T-cell (primary cell): ENCODE measurements around the gene ANKRD40. TPM values are rescaled to one million over a fixed set of nuclear protein-coding genes. Genes with fewer than 3 reads are reported as not detected.
"Not testable (repeated sequence)": the region's sequence is repeated elsewhere in the genome, so short reads cannot be mapped to it uniquely, and the experiment has no call there.

Source experiments
- ATAC-seq, 4 experiments: fragments of 200-7000 bp in 3 of 4; fragments of 150-1000 bp in 1 of 4; cut with Tn5 transposase; replicated peaks in 1 of 4; 1 replicate in 3 of 4; 2 replicates in 1 of 4; pipeline ENCODE4 v1.10.0; 2021; ENCODE audit warnings: moderate library complexity in 3 of 4, mild to moderate bottlenecking in 2 of 4, moderate number of reproducible peaks in 1 of 4
- CTCF ChIA-PET, 2 donors: fragments of 300-600 bp; sonication (Branson Sonifier 250); formaldehyde crosslinking; loops; one replicate each; lab custom pipeline; 2022; ENCODE audit warnings: antibody characterized with exemption in 2 of 2; lab: Charles Lee
- POLR2A ChIA-PET, 2 donors: fragments of 300-600 bp; sonication (Branson Sonifier 250); formaldehyde crosslinking; loops; one replicate each; lab custom pipeline; 2022; ENCODE audit warnings: antibody characterized with exemption in 2 of 2; lab: Charles Lee
- DNase-seq, 35 experiments: peaks; one replicate each; pipeline versions ENCODE4 v3.0.0 to v3.0.0-alpha.2; 2013 to 2023
- H3K27ac ChIP-seq: one replicate; pipeline ENCODE4 v1.5.1; 2013; ENCODE audit warnings: low read length
- H3K27me3 ChIP-seq, 2 experiments: replicated peaks in 1 of 2; 1 replicate in 1 of 2; 2 replicates in 1 of 2; pipeline versions ENCODE4 v1.6.1 to v1.7.0; 2013; ENCODE audit warnings: low read length in 1 of 2, mixed read lengths in 1 of 2; ENCODE audit not compliant: control insufficient read depth in 2 of 2, insufficient read depth in 2 of 2; ENCODE audit errors: extremely low read depth in 1 of 2
- H3K36me3 ChIP-seq, 2 donors: 1 replicate in 1 of 2; 2 replicates in 1 of 2; pipeline versions ENCODE4 v1.6.1 to v1.7.0; 2013; ENCODE audit warnings: low read length in 1 of 2; ENCODE audit not compliant: control insufficient read depth in 2 of 2, insufficient read depth in 1 of 2; ENCODE audit errors: extremely low read depth in 1 of 2
- H3K4me1 ChIP-seq, 2 experiments: 1 replicate in 1 of 2; 2 replicates in 1 of 2; pipeline versions ENCODE4 v1.6.1 to v1.7.0; 2013; ENCODE audit warnings: low read length in 2 of 2, mixed read lengths in 1 of 2; ENCODE audit not compliant: insufficient read depth in 2 of 2, control insufficient read depth in 1 of 2; ENCODE audit errors: extremely low read depth in 1 of 2
- H3K4me3 ChIP-seq, 2 donors: 1 replicate in 1 of 2; 2 replicates in 1 of 2; pipeline versions ENCODE4 v1.5.1 to v1.7.0; 2013; ENCODE audit warnings: mild to moderate bottlenecking in 2 of 2, low read length in 1 of 2, moderate library complexity in 1 of 2; ENCODE audit not compliant: control insufficient read depth in 1 of 2; ENCODE audit errors: extremely low read depth in 1 of 2
- H3K9me3 ChIP-seq: 2 replicates; pipeline ENCODE4 v1.7.0; 2013
- H3K27ac Mint-ChIP-seq, 2 donors: one replicate each; pipeline ENCODE4 v1.8.0; 2020 to 2021; ENCODE audit warnings: mild to moderate bottlenecking in 2 of 2, mixed read lengths in 2 of 2
- H3K27me3 Mint-ChIP-seq, 2 donors: one replicate each; pipeline ENCODE4 v1.8.0; 2021 to 2022; ENCODE audit warnings: mixed read lengths in 2 of 2
- H3K36me3 Mint-ChIP-seq: one replicate; pipeline ENCODE4 v1.8.0; 2021; ENCODE audit warnings: mixed read lengths
- H3K4me1 Mint-ChIP-seq, 3 donors: one replicate each; pipeline ENCODE4 v1.8.0; 2020 to 2022; ENCODE audit warnings: mixed read lengths in 3 of 3, mild to moderate bottlenecking in 1 of 3
- H3K4me3 Mint-ChIP-seq, 3 donors: one replicate each; pipeline ENCODE4 v1.8.0; 2020 to 2022; ENCODE audit warnings: mild to moderate bottlenecking in 3 of 3, mixed read lengths in 3 of 3, moderate library complexity in 3 of 3
- H3K9me3 Mint-ChIP-seq, 3 donors: one replicate each; pipeline ENCODE4 v1.8.0; 2020 to 2022; ENCODE audit warnings: mixed read lengths in 3 of 3
- WGBS: methylation state at CpG from one replicate; pipeline ENCODE4 v1.1.5; 2013; ENCODE audit warnings: missing lambda C conversion rate; ENCODE audit not compliant: insufficient coverage; 5-methylcytosine and 5-hydroxymethylcytosine counted together
- total RNA-seq, 35 experiments: library from RNA in 6 of 35; stranded (reverse) in 6 of 35; fragments of 120-200 nt in 1 of 35; gene quantifications; one replicate each; pipeline versions ENCODE4 v1.2.1 to v1.2.4 and lab custom pipeline; 2013 to 2026

The ANKRD40 gene
- total RNA-seq, 5 donors from 2014 or later (not counting 1 experiment from before 2014, with no cell fraction given) = 30.3 to 37.6 (median 34.5) TPM

DNA sequence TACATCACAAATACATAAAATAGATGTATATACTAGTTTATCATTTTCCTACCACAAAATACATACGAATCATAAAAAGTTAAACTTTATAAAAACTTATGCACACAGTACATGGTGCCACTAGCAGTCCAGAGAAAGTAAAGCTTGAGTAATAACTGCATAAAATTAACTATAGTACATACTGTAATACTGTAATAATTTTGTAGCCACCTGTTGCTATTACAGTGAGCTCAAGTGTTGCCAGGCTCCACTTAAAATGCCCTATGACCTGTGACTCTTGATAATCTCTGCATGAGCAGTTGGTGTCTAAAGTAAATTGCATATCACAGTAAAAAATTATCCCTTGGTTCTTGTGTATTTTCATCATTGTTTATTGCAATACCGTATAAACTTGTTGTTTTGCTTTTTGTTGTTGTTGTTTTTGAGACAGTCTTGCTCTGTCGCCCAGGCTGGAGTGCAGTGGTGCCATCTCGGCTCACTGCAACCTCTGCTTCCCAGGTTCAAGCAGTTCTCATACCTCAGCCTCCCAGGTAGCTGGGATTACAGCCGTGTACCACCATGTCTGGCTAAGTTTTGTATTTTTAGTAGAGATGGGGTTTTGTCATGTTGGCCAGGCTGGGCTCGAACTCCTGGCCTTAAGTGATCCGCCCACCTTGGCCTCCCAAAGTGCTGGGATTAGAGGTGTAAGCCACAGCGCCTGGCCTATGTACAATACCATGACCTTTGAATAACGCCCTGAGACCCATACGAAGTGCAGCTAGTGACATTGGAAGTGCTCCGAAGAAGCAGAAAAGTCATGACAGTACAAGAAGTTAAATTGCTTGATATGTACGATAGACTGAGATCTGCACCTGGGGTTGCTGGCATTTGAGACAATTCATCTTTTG, 18.3 kb upstream of the ANKRD40 start:
- no peaks in the 10 kb centered on the region for H3K9me3 Mint-ChIP-seq
- Histone ChIP-seq H3K4me1 (peaks cover 28 to 64% of the 10 kb centered on the region in 2 experiments), H3K4me3 (no peak overlapping the region), H3K36me3 (peaks cover 0 to 6% of the 10 kb centered on the region in 2 donors), H3K27ac (no peak overlapping the region), H3K9me3 (no peaks in the 10 kb centered on the region), H3K27me3 (no peaks in the 10 kb centered on the region)
- WGBS = 84% methylated on average over 5 of the region's 12 CpGs
- H3K27ac Mint-ChIP-seq = no peak overlapping the region
- peaks cover 75 to 81% (median 80%) of the 10 kb centered on the region in 3 donors for H3K4me1 Mint-ChIP-seq
- ChIA-PET POLR2A (interaction anchor here in 1 of 2 donors (0.6 kb wide), 2 partner anchors 9 to 248 kb away, joined by 8 to 9 read pairs; no protein-coding TSS in a partner anchor), CTCF (interaction anchor here in 1 of 2 donors (0.6 kb wide), 1 partner anchor 56 kb away, joined by 3 read pairs; no protein-coding TSS in a partner anchor)
- no peak for DNase-seq
- no peaks in the 10 kb centered on the region for H3K27me3 Mint-ChIP-seq
- ATAC-seq = no peak
- peak overlapping the region in 1 of 3 donors; percentile 46 for H3K4me3 Mint-ChIP-seq
- H3K36me3 Mint-ChIP-seq = peaks cover 13% of the 10 kb centered on the region

DNA sequence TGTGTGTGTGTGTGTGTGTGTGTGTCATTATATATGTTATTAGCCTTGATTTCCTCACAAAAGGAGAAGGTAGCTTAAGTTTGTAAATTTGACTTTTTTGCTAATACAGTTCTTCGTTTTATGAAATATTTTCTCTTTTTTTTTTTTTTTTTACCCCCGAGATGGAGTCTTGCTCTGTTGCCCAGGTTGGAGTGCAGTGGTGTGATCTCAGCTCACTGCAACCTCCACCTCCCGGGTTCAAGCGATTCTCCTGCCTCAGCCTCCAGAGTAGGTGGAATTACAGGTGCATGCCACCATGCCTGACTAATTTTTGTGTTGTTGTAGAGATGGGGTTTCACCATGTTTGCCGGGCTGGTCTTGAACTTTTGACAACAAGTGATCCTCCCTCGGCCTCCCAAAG, 16.9 kb upstream of the ANKRD40 start:
- not testable (repeated sequence) for H3K27ac ChIP-seq, H3K27ac Mint-ChIP-seq, H3K36me3 ChIP-seq, H3K9me3 Mint-ChIP-seq, H3K4me3 ChIP-seq, DNase-seq, H3K9me3 ChIP-seq, H3K27me3 Mint-ChIP-seq, H3K27me3 ChIP-seq, ATAC-seq
- H3K4me1 ChIP-seq = peaks cover 34 to 53% of the 10 kb centered on the region in 2 experiments
- ChIA-PET POLR2A (interaction anchor here in 1 of 2 donors (0.6 kb wide), 2 partner anchors 55 to 522 kb away, joined by 3 read pairs; no protein-coding TSS in a partner anchor), CTCF (interaction anchor here in 1 of 2 donors (0.6 kb wide), 1 partner anchor 1409 kb away, joined by 4 read pairs; no protein-coding TSS in a partner anchor)
- H3K36me3 Mint-ChIP-seq = peaks cover 13% of the 10 kb centered on the region
- H3K4me3 Mint-ChIP-seq = peak overlapping the region in 1 of 3 donors; percentile 21
- peaks cover 73 to 84% (median 74%) of the 10 kb centered on the region in 3 donors for H3K4me1 Mint-ChIP-seq
- no CpG with 5 or more reads among the region's 6 CpGs for WGBS

DNA sequence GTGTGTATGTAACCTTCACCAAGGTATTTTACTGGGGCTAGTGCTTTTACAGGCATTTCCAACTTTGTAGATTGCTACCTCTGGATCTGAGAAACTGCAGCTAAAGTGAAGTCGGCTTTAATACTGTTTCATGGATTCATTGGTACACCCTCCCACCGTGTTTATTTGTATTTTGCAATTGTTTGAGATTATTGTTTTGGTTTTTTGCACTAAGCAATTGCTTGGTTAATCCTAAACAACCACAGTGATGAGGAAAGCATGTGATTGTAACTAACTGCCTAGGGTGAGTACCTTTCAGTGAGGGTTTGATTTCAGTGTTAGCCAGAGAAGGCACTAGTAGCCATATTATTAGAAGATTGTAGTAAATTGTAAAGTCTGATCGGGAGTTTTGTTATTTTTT, 15.0 kb upstream of the ANKRD40 start:
- Mint-ChIP-seq H3K27me3 (no peaks in the 10 kb centered on the region), H3K36me3 (peaks cover 13% of the 10 kb centered on the region), H3K27ac (no peak overlapping the region), H3K4me1 (peaks cover 61 to 70% (median 63%) of the 10 kb centered on the region in 3 donors), H3K9me3 (no peaks in the 10 kb centered on the region), H3K4me3 (peak overlapping the region in 2 of 3 donors; percentile 55 to 96)
- H3K36me3 ChIP-seq = peaks cover 0 to 6% of the 10 kb centered on the region in 2 donors
- peaks cover 34 to 51% of the 10 kb centered on the region in 2 experiments for H3K4me1 ChIP-seq
- H3K4me3 ChIP-seq = no peak overlapping the region
- WGBS = no CpG with 5 or more reads among the region's 3 CpGs
- ChIA-PET POLR2A (interaction anchor here (0.7 to 1.0 kb wide), 2 partner anchors 13 to 243 kb away, joined by 4 to 9 read pairs; no protein-coding TSS in a partner anchor), CTCF (interaction anchor here in 1 of 2 donors (0.7 kb wide), 1 partner anchor 22 kb away, joined by 6 read pairs; no protein-coding TSS in a partner anchor)
- no peak overlapping the region for H3K27ac ChIP-seq
- ATAC-seq (no peak), DNase-seq (no peak)
- H3K9me3 ChIP-seq = no peaks in the 10 kb centered on the region
- H3K27me3 ChIP-seq = no peaks in the 10 kb centered on the region

DNA sequence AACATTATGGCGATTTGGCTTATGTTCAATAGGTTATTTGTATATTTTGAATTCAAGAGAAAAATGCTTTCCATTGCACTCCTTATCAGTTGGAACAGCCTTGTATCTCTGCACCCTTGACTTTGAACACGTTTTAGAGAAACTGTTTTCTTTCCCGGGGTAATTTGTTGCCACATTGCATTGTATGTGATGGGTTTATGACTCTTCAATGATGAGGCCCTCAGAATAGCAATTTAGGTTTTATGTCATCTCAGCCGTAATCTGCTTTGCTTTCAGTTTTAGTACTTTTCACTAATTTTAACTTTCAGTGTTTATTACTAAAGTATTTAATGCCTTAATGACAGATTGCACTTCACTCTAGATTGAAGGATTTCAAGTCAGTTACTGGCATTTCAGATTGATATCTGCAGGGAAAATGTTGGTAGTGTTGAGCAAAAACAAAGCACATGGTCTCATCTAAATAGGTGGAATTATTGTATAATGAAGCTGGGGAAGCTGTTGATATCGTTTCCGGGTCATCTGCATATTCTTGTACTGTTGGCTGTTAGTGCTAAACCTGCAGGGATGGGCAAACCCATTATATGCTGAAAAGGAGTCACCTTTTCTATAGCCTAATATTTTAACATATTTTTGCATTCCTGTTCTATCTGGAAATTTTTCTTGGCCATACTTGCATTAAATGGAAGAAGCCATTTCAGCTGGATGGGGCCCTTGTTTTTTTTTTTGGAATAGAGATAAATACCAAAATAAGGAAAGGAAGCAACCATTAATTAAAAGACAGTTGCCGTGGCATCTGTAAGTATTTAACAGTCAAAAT, 13.7 kb upstream of the ANKRD40 start:
- no peaks in the 10 kb centered on the region for H3K27me3 Mint-ChIP-seq
- WGBS = no CpG with 5 or more reads among the region's 7 CpGs
- DNase-seq (peak in 2 of 35 experiments; percentile 8 to 56), ATAC-seq (no peak)
- H3K27ac Mint-ChIP-seq = peak overlapping the region; percentile 93 to 98
- CTCF ChIA-PET = interaction anchor here in 1 of 2 donors (0.6 to 0.7 kb wide), 2 partner anchors 104 to 232 kb away, joined by 3 to 4 read pairs; no protein-coding TSS in a partner anchor
- H3K27ac ChIP-seq = peak overlapping the region; percentile 97
- H3K9me3 Mint-ChIP-seq = no peaks in the 10 kb centered on the region
- no peaks in the 10 kb centered on the region for H3K27me3 ChIP-seq
- POLR2A ChIA-PET = interaction anchor here (0.6 to 0.8 kb wide), 4 partner anchors 13 to 539 kb away, joined by 3 to 4 read pairs (median 3); no protein-coding TSS in a partner anchor
- peak overlapping the region; percentile 91 to 94 for H3K4me3 ChIP-seq
- H3K4me1 ChIP-seq = peaks cover 32 to 40% of the 10 kb centered on the region in 2 experiments
- no peaks in the 10 kb centered on the region for H3K9me3 ChIP-seq
- peaks cover 49 to 58% (median 51%) of the 10 kb centered on the region in 3 donors for H3K4me1 Mint-ChIP-seq
- peaks cover 0 to 6% of the 10 kb centered on the region in 2 donors for H3K36me3 ChIP-seq
- peaks cover 8% of the 10 kb centered on the region for H3K36me3 Mint-ChIP-seq
- H3K4me3 Mint-ChIP-seq = peak overlapping the region; percentile 96 to 98 (median 97)

DNA sequence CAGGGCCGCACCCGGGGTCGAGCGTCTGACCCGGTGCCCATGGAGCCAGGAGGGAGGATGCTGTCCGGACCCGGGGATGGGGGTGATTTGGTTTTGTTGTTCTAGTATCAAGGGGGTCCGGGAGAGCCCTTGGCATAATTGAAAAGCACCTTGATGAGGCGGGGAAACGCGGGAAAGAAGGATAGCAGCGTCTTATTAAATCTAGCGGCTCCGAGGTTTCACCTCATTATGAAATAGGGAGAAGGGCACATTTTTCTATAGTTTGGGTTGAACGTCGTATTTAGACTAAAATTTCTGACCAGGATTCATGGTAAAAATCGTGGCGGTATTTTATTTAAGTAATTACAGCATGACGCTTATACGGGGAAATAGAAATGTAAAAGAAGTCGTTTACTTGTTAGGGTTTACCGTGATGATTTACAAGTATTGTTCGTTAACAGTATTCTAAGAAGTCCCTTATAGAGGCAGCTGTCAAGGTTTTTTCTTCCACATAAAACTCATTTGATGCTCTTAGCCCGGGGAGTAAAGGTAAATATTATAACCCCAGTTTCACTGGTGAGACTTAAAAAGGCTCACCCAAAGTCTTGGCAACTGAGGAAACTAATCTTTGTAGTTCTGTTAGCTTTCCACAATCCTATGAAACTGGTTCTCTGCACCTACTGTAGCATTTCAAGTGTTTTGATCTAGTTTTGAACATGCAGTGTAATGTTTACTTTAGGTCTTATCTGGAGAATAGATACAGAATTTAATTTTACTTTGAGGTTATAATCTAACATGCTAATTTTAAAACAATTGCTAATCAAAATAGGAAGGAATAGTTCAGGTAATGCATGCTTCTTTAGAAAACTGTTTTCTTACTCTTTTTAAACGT, 12.4 kb upstream of the ANKRD40 start:
- Histone ChIP-seq H3K36me3 (peaks cover 0 to 6% of the 10 kb centered on the region in 2 donors), H3K9me3 (no peaks in the 10 kb centered on the region), H3K4me1 (peaks cover 26 to 31% of the 10 kb centered on the region in 2 experiments), H3K4me3 (peak overlapping the region; percentile 91 to 94), H3K27me3 (no peaks in the 10 kb centered on the region), H3K27ac (peak overlapping the region; percentile 97)
- H3K27me3 Mint-ChIP-seq = no peaks in the 10 kb centered on the region
- H3K27ac Mint-ChIP-seq = peak overlapping the region; percentile 93 to 98
- ChIA-PET POLR2A (interaction anchor here in 1 of 2 donors (0.6 kb wide), 2 partner anchors 28 to 34 kb away, joined by 3 to 5 read pairs; no protein-coding TSS in a partner anchor), CTCF (interaction anchor here in 1 of 2 donors (0.6 to 1.1 kb wide), 2 partner anchors 12 to 60 kb away, joined by 3 read pairs; no protein-coding TSS in a partner anchor)
- ATAC-seq = no peak
- WGBS = 0% methylated on average over 18 of the region's 25 CpGs
- H3K4me3 Mint-ChIP-seq = peak overlapping the region; percentile 96 to 98 (median 97)
- peak in 2 of 35 experiments; percentile 14 to 17 for DNase-seq
- H3K9me3 Mint-ChIP-seq = no peaks in the 10 kb centered on the region
- H3K36me3 Mint-ChIP-seq = peaks cover 8% of the 10 kb centered on the region
- peaks cover 41 to 51% (median 43%) of the 10 kb centered on the region in 3 donors for H3K4me1 Mint-ChIP-seq
